Measurements from ENCODE around the gene PCP4L1.

The PCP4L1 gene

DNA sequence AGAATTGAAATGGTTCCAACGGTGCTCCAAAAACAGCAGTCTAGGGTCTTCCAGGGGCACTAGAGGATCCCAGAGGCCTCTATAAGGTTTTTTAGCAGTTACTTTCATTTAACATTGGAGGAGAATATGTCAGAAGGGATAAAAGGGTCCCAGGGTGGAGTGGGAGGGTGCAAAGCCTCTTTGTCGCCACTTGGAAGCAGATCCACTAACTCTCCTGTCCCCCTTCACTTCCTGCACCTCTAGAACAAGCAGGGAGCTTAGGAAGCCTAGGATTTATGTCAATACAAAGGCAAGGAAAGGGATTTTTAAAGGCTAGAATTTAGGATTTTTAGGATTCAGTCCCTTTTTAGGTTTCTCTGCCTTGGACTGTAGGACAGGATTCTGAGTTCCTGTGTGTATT lies 8.3 kb downstream of the PCP4L1 start:
- no peak for DNase-seq (ENCODE audit: low read depth in 3 of 3, low spot score in 1 of 3)

GRCh38 chr1:161267321-161267720 lies 8.8 kb downstream of the PCP4L1 start:
- DNase-seq (ENCODE audit: low read depth in 3 of 3, low spot score in 1 of 3) = no peak

DNA sequence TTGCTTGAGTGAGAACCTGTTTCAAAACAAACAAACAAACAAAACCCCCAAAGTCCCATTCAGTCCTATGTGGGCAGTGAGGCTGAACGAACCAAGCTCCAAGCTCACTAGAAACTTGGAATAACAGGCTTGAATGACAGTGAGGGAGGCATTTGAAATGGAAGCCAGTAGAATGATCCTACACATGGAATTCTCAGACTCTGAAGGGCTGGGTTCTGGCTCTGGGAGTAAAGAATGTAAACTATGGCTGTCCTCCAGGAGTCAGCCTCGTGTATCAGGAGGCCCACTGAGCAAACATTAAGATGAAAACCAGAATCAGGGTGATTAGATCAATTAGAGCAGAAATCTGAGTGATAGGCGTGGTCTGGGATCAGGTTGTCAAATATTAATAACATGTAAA lies 14.9 kb downstream of the PCP4L1 start:
- DNase-seq (ENCODE audit: low read depth in 3 of 3, low spot score in 1 of 3) = no peak

DNA sequence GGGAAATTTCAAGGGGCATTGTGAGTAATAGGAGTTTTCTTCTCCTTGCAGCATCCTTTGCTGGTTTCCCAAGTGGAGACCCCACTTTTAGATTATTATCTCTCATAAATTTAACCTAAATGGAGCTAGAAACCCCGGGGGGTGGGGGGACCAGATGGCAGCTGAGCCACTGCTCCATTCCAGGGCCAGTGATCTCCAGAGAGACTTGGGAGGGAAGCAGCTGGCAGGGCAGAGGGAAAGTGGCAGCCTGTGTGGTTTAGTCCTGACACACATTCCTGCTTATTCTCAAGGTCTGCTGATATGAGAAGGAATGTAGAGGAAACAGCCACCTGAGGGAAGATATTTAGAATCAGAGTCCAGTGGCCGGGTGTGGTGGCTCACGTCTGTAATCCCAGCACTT lies 16.3 kb downstream of the PCP4L1 start:
- DNase-seq (ENCODE audit: low read depth in 3 of 3, low spot score in 1 of 3) = no peak

- DNase-seq (ENCODE audit: low read depth in 3 of 3, low spot score in 1 of 3) = no peak
Measured at GRCh38 chr1:161282991-161283390, 24.4 kb downstream of the PCP4L1 start.

DNA sequence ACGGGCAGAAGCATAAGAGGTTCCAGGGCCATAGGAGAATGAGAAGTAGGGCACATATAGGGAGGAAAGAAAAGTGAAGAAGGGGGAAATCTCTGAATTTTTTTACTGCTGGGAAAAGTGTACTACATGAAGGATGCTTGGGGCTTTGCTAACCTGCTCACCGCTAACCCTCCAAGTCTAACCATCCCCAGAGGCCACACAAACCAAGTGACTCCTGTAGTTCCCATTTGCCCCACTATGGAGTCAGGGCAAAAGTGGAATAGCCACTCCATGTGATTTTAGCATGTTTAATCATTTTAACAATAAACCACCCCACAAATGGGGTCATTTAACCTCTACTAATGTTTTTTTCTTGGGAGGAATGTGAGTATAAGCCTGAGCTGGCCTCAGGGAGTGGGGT lies 26.6 kb downstream of the PCP4L1 start:
- no peak for DNase-seq (ENCODE audit: low read depth in 3 of 3, low spot score in 1 of 3)

DNA sequence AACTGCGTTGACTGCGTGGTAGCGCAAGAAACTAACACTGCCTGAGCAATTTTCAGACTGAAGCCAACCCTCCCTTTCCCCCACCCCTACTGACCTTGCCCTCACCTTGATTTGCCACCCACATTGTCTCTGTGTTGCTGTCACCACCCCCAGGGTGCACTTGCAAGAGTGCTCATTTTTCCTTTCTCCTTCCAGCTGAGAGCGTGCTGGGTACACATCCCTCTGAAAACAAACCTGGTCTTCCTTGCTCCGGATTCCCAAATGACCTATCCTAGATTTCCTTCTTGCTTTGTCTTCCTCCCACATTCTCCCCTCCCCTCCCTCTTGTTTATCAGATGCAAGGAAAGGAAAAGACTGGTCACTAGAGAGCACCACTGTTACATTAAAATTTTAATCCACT lies 27.0 kb downstream of the PCP4L1 start:
- DNase-seq (ENCODE audit: low read depth in 3 of 3, low spot score in 1 of 3) = no peak

GRCh38 chr1:161287482-161288054 lies 29.0 kb downstream of the PCP4L1 start:
- no peak for DNase-seq (ENCODE audit: low read depth in 3 of 3, low spot score in 1 of 3)

DNA sequence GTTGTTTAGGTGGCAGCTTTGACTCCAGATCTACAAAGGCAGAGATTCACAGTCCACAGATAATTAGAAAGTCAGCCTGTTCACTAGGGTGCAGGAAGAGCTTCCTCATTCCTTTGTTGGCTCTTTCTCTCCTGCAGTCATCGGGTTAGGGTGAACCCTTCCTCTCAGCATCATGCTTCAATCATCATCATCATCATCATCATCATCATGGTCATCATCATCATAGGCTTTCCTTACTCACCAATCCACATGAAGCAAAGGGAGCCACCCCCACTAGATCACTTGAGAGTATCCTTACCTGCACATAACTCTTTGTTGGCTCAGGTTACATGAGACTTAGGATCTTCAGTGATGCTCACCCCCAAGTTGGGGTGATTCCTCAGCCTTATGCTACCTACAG lies 32.2 kb downstream of the PCP4L1 start:
- DNase-seq (ENCODE audit: low read depth in 3 of 3, low spot score in 1 of 3) = no peak

- no peak for DNase-seq (ENCODE audit: low read depth in 3 of 3, low spot score in 1 of 3)
Measured at GRCh38 chr1:161297415-161297814, 38.9 kb downstream of the PCP4L1 start.

GRCh38 chr1:161298116-161298515 lies 39.6 kb downstream of the PCP4L1 start:
- DNase-seq (ENCODE audit: low read depth in 3 of 3, low spot score in 1 of 3) = no peak

DNA sequence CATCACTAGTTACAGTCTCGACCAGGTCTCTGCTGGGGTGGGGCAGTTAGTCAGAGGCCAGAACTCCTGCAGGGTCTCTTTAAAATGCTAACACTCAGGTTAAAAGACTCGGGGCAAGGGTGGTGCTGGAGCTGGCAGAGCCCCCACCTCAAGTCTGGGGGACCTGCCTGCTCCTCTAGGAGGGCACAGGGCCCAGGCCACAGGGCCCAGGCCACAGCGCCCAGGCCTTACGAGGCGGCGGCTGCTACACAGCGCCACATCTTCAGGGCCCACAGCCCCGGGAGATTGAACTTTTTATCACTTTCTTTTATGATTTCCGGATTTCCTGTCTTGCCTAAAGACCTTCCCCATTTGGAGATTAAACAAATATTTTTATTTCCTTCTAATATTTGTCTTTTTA lies 40.8 kb downstream of the PCP4L1 start:
- DNase-seq (ENCODE audit: low read depth in 3 of 3, low spot score in 1 of 3) = no peak

GRCh38 chr1:161300478-161300877 lies 41.9 kb downstream of the PCP4L1 start:
- DNase-seq (ENCODE audit: low read depth in 3 of 3, low spot score in 1 of 3) = no peak

DNA sequence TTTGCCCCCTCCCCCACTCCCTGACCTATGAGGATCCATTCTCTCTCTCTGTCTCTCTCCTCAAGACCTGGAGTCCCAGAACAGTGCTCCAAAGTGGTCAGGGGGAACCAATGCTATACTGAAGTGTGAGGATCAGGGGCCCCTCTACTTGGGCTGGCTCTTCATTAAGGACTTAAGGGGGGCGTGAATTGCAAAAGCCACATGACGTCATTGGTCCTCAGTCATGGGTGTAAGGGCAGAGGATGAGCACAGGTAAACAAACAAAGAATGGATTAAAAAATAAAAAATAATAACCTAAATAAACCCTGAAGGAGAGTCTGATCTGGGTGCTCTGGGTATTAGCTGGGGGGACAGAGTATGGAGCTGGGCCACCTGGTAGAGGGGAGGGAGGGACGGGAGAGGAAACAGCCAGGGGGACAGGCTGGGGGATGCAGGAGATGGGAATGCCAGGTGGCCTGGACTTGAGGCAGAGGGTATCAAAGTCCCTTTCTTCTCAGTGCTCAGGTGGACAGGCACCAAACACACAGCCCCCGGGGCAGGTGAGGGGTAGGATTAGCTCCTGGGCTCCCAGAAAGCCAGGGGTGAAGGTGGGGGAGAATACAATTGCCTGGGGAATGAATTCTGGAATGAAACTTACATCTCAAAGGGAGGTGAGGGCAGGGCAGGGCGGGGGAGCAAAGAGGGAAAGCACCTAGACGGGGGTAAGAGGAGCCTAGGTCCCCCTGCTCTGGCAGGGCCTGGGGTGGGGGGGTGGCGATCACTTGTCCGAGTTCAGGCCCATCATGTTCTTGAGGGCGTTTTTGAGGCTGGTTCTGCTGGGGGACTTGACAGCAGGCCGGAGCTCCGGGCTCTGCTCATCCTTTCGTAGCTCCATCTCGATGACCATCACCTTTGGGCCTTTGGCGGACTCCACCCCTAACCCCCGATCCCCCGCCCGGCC lies 46.7 kb downstream of the PCP4L1 start:
- no peak for DNase-seq (ENCODE audit: low read depth in 3 of 3, low spot score in 1 of 3)

GRCh38 chr1:161305867-161306519 lies 47.4 kb downstream of the PCP4L1 start:
- DNase-seq (ENCODE audit: low read depth in 3 of 3, low spot score in 1 of 3) = peak; percentile 69 to 77 (median 77)

DNA sequence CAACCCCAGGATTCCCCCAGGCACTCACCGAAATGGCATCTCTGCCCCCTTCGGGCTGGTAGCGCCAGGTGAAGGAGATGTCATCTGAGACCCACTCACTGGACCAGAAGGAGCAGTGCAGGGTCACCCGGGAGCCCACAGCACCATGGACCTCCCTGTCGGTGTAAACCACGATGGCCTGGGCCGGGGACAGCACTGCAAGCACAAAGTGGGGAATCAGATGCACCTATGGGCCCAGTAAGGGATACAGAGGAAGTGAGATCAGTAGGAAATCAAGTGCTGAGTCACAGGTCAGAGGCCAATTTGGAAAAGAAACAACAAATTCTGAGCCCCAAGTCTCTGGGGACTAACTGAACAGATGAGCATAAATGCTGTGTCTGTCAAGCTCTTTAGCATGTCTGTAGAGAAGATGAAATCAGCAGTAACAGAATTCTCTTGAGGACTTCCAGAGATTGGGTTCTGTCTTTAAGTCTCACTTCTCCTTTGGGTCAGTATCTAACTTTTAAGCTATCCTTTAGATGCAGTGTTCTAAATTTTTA lies 48.8 kb downstream of the PCP4L1 start:
- DNase-seq (ENCODE audit: low read depth in 3 of 3, low spot score in 1 of 3) = no peak

GRCh38 chr1:161307892-161308638 lies 49.5 kb downstream of the PCP4L1 start:
- DNase-seq (ENCODE audit: low read depth in 3 of 3, low spot score in 1 of 3) = no peak

GRCh38 chr1:161309868-161310267 lies 51.3 kb downstream of the PCP4L1 start, which contains the start of gene MPZ:
MPZ (minus strand) TSS chr1:161309968; CDS start chr1:161309905, 63 bp downstream.
- DNase-seq (ENCODE audit: low read depth in 3 of 3, low spot score in 1 of 3) = no peak

DNA sequence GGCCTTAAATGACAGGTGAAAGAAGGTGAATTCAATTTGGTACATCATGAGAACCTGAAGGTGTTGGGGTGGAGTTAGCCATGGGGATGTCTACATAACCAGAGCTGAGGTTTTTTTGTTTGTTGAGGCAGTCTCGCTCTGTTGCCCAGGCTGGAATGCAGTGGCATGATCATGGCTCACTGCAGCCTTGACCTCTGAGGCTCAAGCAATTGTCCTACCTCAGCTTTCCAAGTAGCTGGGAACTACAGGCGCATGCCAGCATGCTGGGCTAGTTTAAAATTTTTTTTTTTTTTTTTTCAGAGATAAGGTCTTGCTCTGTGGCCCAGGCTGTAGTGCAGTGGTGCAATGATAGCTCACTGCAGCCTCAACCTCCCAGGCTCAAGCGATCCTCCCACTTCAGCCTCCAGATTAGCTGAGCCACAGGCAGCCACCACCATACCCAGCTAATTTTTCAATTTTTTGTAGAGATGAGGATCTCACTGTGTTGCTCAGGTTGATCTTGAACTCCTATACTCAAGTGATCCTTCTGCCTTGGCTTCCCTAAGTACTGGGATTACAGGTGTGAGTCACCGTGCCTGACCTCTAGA lies 53.1 kb downstream of the PCP4L1 start:
- DNase-seq (ENCODE audit: low read depth in 3 of 3, low spot score in 1 of 3) = no peak

DNA sequence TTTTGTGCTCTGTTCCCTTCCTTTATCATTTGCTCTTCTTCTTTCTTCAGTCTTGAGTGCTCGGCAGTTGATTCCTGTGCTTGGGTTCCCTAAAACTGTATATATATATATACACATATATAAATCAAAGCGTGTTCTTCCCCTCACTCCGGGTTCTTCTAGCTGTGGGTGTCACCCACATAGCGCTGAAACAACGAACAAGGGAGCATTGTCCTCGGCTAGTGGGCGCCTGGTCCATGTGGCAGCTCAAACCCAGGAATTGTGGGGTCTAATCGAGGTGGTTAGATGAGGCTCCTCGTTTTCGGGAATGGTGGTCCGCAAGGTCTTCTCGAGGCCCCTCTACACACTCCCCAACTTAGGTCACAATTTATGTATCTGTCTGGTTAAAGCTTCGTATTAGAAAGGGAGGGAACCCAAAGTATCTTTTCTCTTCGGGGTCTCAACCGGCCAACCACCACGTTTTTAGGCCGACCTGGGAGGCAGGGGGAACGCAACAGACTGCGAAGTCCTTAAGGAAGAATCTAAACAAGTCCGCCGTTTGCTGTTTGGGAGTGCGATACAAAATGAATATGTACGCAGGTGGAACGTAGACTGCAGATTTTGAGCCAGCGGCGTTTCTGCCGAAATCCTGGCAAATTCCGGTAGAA lies 55.1 kb downstream of the PCP4L1 start:
- DNase-seq (ENCODE audit: low read depth in 3 of 3, low spot score in 1 of 3) = no peak
